ENCODE results near the gene GLB1L.

DNA sequence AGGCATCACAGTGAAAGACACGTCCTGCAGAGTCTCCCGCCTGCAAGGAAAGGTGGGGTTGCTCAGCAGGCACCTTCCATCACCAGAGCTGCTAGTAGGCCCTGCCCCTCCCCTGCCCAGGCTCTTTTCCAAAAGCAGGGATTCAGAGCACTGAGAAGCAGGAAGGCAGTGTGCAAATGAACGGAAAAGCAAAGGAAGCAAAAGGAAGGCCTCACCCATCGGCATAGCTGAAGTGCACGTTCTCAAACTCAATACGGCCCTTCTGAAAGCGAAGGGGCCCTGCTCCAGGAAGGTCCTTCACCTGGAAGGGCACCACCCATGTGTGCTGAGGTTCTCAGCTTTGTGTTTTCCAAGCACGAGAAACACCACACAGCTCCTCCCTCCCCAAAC lies 32.2 kb downstream of the GLB1L start:
- TF ChIP-seq, protein P1, sequence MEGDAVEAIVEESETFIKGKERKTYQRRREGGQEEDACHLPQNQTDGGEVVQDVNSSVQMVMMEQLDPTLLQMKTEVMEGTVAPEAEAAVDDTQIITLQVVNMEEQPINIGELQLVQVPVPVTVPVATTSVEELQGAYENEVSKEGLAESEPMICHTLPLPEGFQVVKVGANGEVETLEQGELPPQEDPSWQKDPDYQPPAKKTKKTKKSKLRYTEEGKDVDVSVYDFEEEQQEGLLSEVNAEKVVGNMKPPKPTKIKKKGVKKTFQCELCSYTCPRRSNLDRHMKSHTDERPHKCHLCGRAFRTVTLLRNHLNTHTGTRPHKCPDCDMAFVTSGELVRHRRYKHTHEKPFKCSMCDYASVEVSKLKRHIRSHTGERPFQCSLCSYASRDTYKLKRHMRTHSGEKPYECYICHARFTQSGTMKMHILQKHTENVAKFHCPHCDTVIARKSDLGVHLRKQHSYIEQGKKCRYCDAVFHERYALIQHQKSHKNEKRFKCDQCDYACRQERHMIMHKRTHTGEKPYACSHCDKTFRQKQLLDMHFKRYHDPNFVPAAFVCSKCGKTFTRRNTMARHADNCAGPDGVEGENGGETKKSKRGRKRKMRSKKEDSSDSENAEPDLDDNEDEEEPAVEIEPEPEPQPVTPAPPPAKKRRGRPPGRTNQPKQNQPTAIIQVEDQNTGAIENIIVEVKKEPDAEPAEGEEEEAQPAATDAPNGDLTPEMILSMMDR (IDR thresholded peaks at IDR 0.05; ENCODE audit: insufficient read depth, low read length, poor library complexity, severe bottlenecking): no peak
- TF ChIP-seq EZH2phosphoT487 (conservative IDR thresholded peaks at IDR 0.05; ENCODE audit: low read length): no peak
